Fibroblast of lung (primary cell): ENCODE results near the gene GPAT2.
A peak's percentile ranks its signal among the peaks of the same experiment; 100 is the strongest.
"Not testable (repeated sequence)": the region's sequence is repeated elsewhere in the genome, so short reads cannot be mapped to it uniquely, and the experiment has no call there.

Experiments
- EZH2 ChIP-seq: IDR thresholded peaks from 2 replicates; pipeline ENCODE4 v1.5.1; 2012; ENCODE audit warnings: low read length, control low read depth, mild to moderate bottlenecking; ENCODE audit errors: missing control alignments
- TF ChIP-seq, protein P1 (sequence below), 2 donors: IDR thresholded peaks in 1 of 2; conservative IDR thresholded peaks in 1 of 2; 1 replicate in 1 of 2; 2 replicates in 1 of 2; pipeline ENCODE4 v1.5.1; 2011 to 2012; ENCODE audit warnings: low read length in 2 of 2, control low read depth in 1 of 2, inconsistent platforms in 1 of 2, low read depth in 1 of 2, mild to moderate bottlenecking in 1 of 2

DNA sequence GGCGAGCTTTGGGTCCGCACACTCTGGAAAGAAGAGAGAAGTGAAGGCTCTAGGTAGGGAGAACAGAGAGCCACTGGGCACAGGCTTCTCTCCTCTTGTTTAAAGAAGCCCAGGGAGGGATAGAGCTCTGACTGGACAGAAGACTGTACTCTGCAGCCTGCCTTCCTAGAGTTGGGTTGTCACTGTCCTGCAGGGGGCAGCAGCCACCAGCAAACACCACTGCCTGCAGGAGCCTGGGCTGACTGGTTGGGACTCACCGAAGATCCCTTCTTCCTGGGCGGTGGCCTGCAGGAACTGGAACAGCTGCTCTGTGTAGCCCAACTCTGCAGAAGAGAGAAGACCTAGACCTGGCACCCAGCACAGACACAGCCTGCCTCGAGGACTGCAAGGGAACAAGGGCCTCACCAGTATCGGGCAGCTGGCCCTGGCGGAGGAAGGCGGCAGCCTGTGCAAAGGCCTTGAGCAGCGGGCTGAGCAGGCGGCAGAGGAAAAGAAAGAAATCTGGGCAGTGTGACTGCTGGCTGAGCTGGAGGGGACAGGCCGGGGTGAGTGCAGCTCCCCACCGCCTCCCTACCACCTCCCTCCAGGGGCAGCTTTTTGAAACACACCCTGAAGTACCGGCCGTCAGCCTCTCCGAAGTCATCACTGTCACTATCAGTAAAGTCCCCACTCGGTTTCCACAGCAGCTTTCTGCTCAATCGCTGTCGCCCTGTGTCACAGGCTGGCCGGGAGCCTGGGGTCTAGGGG lies 11.8 kb downstream of the GPAT2 start:
- TF ChIP-seq, protein P1, sequence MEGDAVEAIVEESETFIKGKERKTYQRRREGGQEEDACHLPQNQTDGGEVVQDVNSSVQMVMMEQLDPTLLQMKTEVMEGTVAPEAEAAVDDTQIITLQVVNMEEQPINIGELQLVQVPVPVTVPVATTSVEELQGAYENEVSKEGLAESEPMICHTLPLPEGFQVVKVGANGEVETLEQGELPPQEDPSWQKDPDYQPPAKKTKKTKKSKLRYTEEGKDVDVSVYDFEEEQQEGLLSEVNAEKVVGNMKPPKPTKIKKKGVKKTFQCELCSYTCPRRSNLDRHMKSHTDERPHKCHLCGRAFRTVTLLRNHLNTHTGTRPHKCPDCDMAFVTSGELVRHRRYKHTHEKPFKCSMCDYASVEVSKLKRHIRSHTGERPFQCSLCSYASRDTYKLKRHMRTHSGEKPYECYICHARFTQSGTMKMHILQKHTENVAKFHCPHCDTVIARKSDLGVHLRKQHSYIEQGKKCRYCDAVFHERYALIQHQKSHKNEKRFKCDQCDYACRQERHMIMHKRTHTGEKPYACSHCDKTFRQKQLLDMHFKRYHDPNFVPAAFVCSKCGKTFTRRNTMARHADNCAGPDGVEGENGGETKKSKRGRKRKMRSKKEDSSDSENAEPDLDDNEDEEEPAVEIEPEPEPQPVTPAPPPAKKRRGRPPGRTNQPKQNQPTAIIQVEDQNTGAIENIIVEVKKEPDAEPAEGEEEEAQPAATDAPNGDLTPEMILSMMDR (conservative IDR thresholded peaks at IDR 0.05 in 1 of 2, IDR thresholded peaks at IDR 0.05 in 1 of 2; ENCODE audit: low read depth in 1 of 2, low read length in 2 of 2) = peak; percentile 62 to 78
- not testable (repeated sequence) for TF ChIP-seq EZH2
